GM19023 (cell line): ENCODE results near the gene PSMG4.

ENCODE experiments used
- ATAC-seq: cut with Tn5 transposase; IDR thresholded peaks from one replicate; pipeline ENCODE4 v1.9.1; 2021; ENCODE audit warnings: mild to moderate bottlenecking, moderate library complexity; ENCODE audit not compliant: unreplicated experiment

PSMG4 gene

GRCh38 chr6:3273707-3274521, 15.2 kb downstream of the PSMG4 start:
- no peak for ATAC-seq

GRCh38 chr6:3276174-3277167, 17.7 kb downstream of the PSMG4 start:
- no peak for ATAC-seq

GRCh38 chr6:3277251-3277650, 18.5 kb downstream of the PSMG4 start:
- ATAC-seq, result no peak

- no peak for ATAC-seq
Observed at GRCh38 chr6:3277851-3278416, 19.2 kb downstream of the PSMG4 start.

GRCh38 chr6:3278691-3279090, 19.9 kb downstream of the PSMG4 start:
- no peak for ATAC-seq

- ATAC-seq, result no peak
Observed at GRCh38 chr6:3280091-3280490, 21.3 kb downstream of the PSMG4 start.

GRCh38 chr6:3280866-3281465, 22.2 kb downstream of the PSMG4 start:
- no peak for ATAC-seq

GRCh38 chr6:3281631-3282475, 23.1 kb downstream of the PSMG4 start:
- ATAC-seq, result no peak

GRCh38 chr6:3282476-3283236, 23.9 kb downstream of the PSMG4 start:
- ATAC-seq, result no peak

GRCh38 chr6:3283241-3283640, 24.5 kb downstream of the PSMG4 start:
- no peak for ATAC-seq

GRCh38 chr6:3283641-3284435, 25.1 kb downstream of the PSMG4 start:
- ATAC-seq, result no peak

GRCh38 chr6:3284436-3284876, 25.7 kb downstream of the PSMG4 start:
- no peak for ATAC-seq

- ATAC-seq, result no peak
Observed at GRCh38 chr6:3285049-3285639, 26.4 kb downstream of the PSMG4 start.

- ATAC-seq, result no peak
Observed at GRCh38 chr6:3285732-3286131, 27.0 kb downstream of the PSMG4 start.

GRCh38 chr6:3286641-3287171, 28.0 kb downstream of the PSMG4 start:
- ATAC-seq, result no peak

- ATAC-seq, result no peak
Observed at GRCh38 chr6:3287308-3287707, 28.6 kb downstream of the PSMG4 start.

GRCh38 chr6:3287976-3288707, 29.4 kb downstream of the PSMG4 start:
- no peak for ATAC-seq
